Endothelial cell of umbilical vein (primary cell): ENCODE measurements around the gene VWA7. TPM values are rescaled to one million over a fixed set of nuclear protein-coding genes. Genes with fewer than 3 reads are reported as not detected.

Source experiments
- BruUV-seq: library from RNA; stranded (reverse); fragments of 400-500 nt; replicated peaks from 2 replicates; lab custom pipeline; 2021; lab: Mats Ljungman, UMichigan
- CTCF ChIA-PET: fragments of 300-600, 350-600 bp; sonication (Branson Sonifier 250); formaldehyde crosslinking; loops from one replicate; lab custom pipeline; 2021; ENCODE audit warnings: antibody characterized with exemption, inconsistent platforms; lab: Charles Lee
- POLR2A ChIA-PET: fragments of 300-600, 350-600 bp; sonication (Branson Sonifier 250); formaldehyde crosslinking; loops from one replicate; lab custom pipeline; 2021; ENCODE audit warnings: antibody characterized with exemption, inconsistent platforms; lab: Charles Lee
- DNase-seq: peaks from one replicate; pipeline ENCODE4 v3.0.0-alpha.2; 2011; ENCODE audit warnings: low read depth, low spot score
- FAIRE-seq: peaks from 2 replicates; lab custom pipeline; 2011; peaks lifted over from hg19 to GRCh38; lab: Jason Lieb, UNC
- H2AFZ ChIP-seq: 2 replicates; pipeline ENCODE4 v1.6.0; 2012; ENCODE audit warnings: low read depth, low read length, control low read depth, inconsistent platforms
- H3K27ac ChIP-seq: 2 replicates; pipeline ENCODE4 v1.5.1; 2011; ENCODE audit warnings: low read depth, mild to moderate bottlenecking, control low read depth, low read length, moderate library complexity; ENCODE audit not compliant: insufficient read depth
- H3K27me3 ChIP-seq, 2 experiments: 2 replicates each; pipeline versions ENCODE4 v1.6.0 to v1.6.1; 2011; ENCODE audit warnings: low read length in 2 of 2, mixed read lengths in 1 of 2; ENCODE audit not compliant: control insufficient read depth in 2 of 2, insufficient read depth in 2 of 2
- H3K36me3 ChIP-seq, 2 experiments: 2 replicates in 1 of 2; 3 replicates in 1 of 2; pipeline ENCODE4 v1.5.1; 2011; ENCODE audit warnings: low read length in 2 of 2, mild to moderate bottlenecking in 1 of 2, moderate library complexity in 1 of 2; ENCODE audit not compliant: control insufficient read depth in 2 of 2, insufficient read depth in 2 of 2; ENCODE audit errors: extremely low read depth in 1 of 2
- H3K4me1 ChIP-seq: 3 replicates; pipeline ENCODE4 v1.5.1; 2011; ENCODE audit warnings: mild to moderate bottlenecking, low read length; ENCODE audit not compliant: control insufficient read depth, insufficient read depth; ENCODE audit errors: extremely low read depth
- H3K4me2 ChIP-seq: 2 replicates; pipeline ENCODE4 v1.6.1; 2011; ENCODE audit warnings: low read length, control low read depth, mixed read lengths; ENCODE audit not compliant: insufficient read depth
- H3K4me3 ChIP-seq, 3 experiments: fragments of 200-600 bp in 1 of 3; sonication (generic), shearing (Covaris generic) in 1 of 3; replicated peaks in 1 of 3; 2 replicates each; pipeline ENCODE4 v1.5.1; 2011 to 2016; ENCODE audit warnings: control low read depth in 3 of 3, low read length in 3 of 3, mild to moderate bottlenecking in 2 of 3, inconsistent platforms in 1 of 3, low read depth in 1 of 3, moderate library complexity in 1 of 3; ENCODE audit not compliant: insufficient read depth in 1 of 3
- H3K79me2 ChIP-seq: 2 replicates; pipeline ENCODE4 v1.6.0; 2012; ENCODE audit warnings: low read length, inconsistent platforms; ENCODE audit not compliant: control insufficient read depth, insufficient read depth
- H3K9ac ChIP-seq: replicated peaks from 2 replicates; pipeline ENCODE3; 2011; ENCODE audit warnings: low read length, control low read depth; ENCODE audit not compliant: insufficient read depth; ENCODE audit errors: extremely low read depth
- H3K9me1 ChIP-seq: replicated peaks from 3 replicates; pipeline ENCODE4 v1.6.0; 2011; ENCODE audit warnings: mild to moderate bottlenecking, low read length; ENCODE audit not compliant: control insufficient read depth, insufficient read depth; ENCODE audit errors: extremely low read depth
- H3K9me3 ChIP-seq: replicated peaks from 2 replicates; pipeline ENCODE4 v1.5.1; 2012; ENCODE audit warnings: low read length, inconsistent platforms; ENCODE audit not compliant: control insufficient read depth, insufficient read depth
- H4K20me1 ChIP-seq: replicated peaks from 2 replicates; pipeline ENCODE3; 2011; ENCODE audit warnings: mild to moderate bottlenecking, low read length; ENCODE audit not compliant: control insufficient read depth, insufficient read depth; ENCODE audit errors: extremely low read depth
- EZH2 ChIP-seq: IDR thresholded peaks from 2 replicates; pipeline ENCODE4 v1.6.1; 2012; ENCODE audit warnings: borderline replicate concordance, low read depth, mild to moderate bottlenecking, moderate library complexity, low read length, inconsistent platforms; ENCODE audit not compliant: severe bottlenecking
- FOS ChIP-seq: IDR thresholded peaks from 2 replicates; pipeline ENCODE4 v1.6.1; 2011; ENCODE audit warnings: mild to moderate bottlenecking, low read length, moderate library complexity, borderline replicate concordance; ENCODE audit not compliant: insufficient read depth
- JUN ChIP-seq: IDR thresholded peaks from 2 replicates; pipeline ENCODE4 v1.6.1; 2011; ENCODE audit warnings: borderline replicate concordance, low read depth; ENCODE audit not compliant: insufficient read length, insufficient read depth
- MYC ChIP-seq: IDR thresholded peaks from one replicate; pipeline ENCODE4 v1.6.1; 2011; ENCODE audit warnings: mild to moderate bottlenecking, low read depth, low read length
- POLR2A ChIP-seq: IDR thresholded peaks from 2 replicates; pipeline ENCODE4 v1.6.1; 2012; ENCODE audit warnings: low read depth, mild to moderate bottlenecking, control low read depth, low read length
- POLR2AphosphoS5 ChIP-seq: IDR thresholded peaks from 2 replicates; pipeline ENCODE4 v1.6.1; 2012; ENCODE audit warnings: low read depth, mild to moderate bottlenecking, control low read depth, low read length, moderate library complexity; ENCODE audit not compliant: insufficient read depth
- dilution Hi-C: fragments of 300-500 bp; cut with MboI; formaldehyde crosslinking; loops from one replicate; pipeline ENCODE4 v1.15.0; 2019; ENCODE audit warnings: low sequenced_read_pairs; ENCODE audit not compliant: extremely low pct_ligation_motif_present
- intact Hi-C: fragments of 100-400 bp; cut with micrococcal nuclease; formaldehyde crosslinking; loops from one replicate; pipeline ENCODE4 v1.10.0; 2022
- polyA plus RNA-seq, 4 experiments: library from polyadenylated mRNA; depleted of rRNA in 3 of 4; stranded (reverse) in 3 of 4; unstranded in 1 of 4; fragments of >200 nt; gene quantifications; 2 replicates each; pipeline versions ENCODE4 v1.2.1 to v1.2.3, GENCODE V29; 2011 to 2012; ENCODE audit warnings: missing spikeins in 1 of 4
- total RNA-seq: library from RNA; stranded (reverse); gene quantifications from 2 replicates; pipeline ENCODE4 v1.2.3, GENCODE V29; 2021
- TF ChIP-seq, protein P1 (sequence below): IDR thresholded peaks from 2 replicates; pipeline ENCODE4 v1.6.1; 2011; ENCODE audit not compliant: insufficient read depth, insufficient read length
- TF ChIP-seq, protein P2 (sequence below), 2 donors: IDR thresholded peaks; 1 replicate in 1 of 2; 2 replicates in 1 of 2; pipeline ENCODE4 v1.5.1; 2011; ENCODE audit warnings: low read length in 2 of 2, mild to moderate bottlenecking in 2 of 2, moderate library complexity in 2 of 2, control low read depth in 1 of 2, inconsistent platforms in 1 of 2, low read depth in 1 of 2; ENCODE audit not compliant: insufficient read depth in 1 of 2; ENCODE audit errors: extremely low read depth in 1 of 2

The VWA7 gene
- total and polyA plus RNA-seq, 2 donors (not counting 3 experiments of a cell fraction or from before 2014, with no cell fraction given) = 0.11 to 0.51 TPM

DNA sequence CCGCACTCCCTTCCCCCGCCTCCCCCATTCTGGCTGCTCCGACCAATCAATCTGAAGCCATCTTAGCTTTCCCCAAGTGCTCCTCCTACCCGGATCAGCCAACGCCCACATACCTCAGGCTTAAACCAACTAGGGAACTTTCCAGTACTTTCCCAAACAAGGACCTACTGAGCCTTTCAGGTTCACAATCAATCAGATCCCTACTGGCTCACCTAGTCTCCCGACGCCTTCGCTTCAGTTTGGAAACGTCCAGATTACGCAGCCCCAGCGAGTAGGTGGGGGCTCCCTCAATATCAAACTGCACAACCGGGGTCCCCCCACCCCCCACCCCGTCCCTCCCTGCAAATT, 37.5 kb upstream of the VWA7 start:
- Histone ChIP-seq H3K4me3 (peak overlapping the region; percentile 33 to 83 (median 37)), H3K27ac (peak overlapping the region; percentile 65), H3K27me3 (no peaks in the 10 kb centered on the region), H3K4me1 (peaks cover 21% of the 10 kb centered on the region), H3K9me3 (no peaks in the 10 kb centered on the region), H3K4me2 (peak overlapping the region; percentile 54), H3K79me2 (peaks cover 16% of the 10 kb centered on the region), H3K36me3 (no peaks in the 10 kb centered on the region), H4K20me1 (no peaks in the 10 kb centered on the region), H3K9me1 (no peaks in the 10 kb centered on the region), H2AFZ (peak overlapping the region; percentile 14), H3K9ac (peak overlapping the region; percentile 30)
- ChIA-PET CTCF (interaction anchor here (0.6 to 3.3 kb wide), 10 partner anchors 8 to 133 kb away, joined by 3 to 18 read pairs (median 4); partner anchors contain the start of genes HSPA1B, LSM2, LY6G5C and VARS1), POLR2A (interaction anchor here (0.6 to 2.3 kb wide), 13 partner anchors 8 to 156 kb away, joined by 3 to 43 read pairs (median 4); partner anchors contain the start of genes HSPA1B, LSM2, MSH5 and NEU1)
- TF ChIP-seq POLR2A (peak; percentile 18), EZH2 (no peak), POLR2AphosphoS5 (no peak), JUN (no peak), MYC (no peak), FOS (no peak)
- TF ChIP-seq, protein P1, sequence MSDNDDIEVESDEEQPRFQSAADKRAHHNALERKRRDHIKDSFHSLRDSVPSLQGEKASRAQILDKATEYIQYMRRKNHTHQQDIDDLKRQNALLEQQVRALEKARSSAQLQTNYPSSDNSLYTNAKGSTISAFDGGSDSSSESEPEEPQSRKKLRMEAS = no peak
- TF ChIP-seq, protein P2, sequence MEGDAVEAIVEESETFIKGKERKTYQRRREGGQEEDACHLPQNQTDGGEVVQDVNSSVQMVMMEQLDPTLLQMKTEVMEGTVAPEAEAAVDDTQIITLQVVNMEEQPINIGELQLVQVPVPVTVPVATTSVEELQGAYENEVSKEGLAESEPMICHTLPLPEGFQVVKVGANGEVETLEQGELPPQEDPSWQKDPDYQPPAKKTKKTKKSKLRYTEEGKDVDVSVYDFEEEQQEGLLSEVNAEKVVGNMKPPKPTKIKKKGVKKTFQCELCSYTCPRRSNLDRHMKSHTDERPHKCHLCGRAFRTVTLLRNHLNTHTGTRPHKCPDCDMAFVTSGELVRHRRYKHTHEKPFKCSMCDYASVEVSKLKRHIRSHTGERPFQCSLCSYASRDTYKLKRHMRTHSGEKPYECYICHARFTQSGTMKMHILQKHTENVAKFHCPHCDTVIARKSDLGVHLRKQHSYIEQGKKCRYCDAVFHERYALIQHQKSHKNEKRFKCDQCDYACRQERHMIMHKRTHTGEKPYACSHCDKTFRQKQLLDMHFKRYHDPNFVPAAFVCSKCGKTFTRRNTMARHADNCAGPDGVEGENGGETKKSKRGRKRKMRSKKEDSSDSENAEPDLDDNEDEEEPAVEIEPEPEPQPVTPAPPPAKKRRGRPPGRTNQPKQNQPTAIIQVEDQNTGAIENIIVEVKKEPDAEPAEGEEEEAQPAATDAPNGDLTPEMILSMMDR (IDR thresholded peaks at IDR 0.05; ENCODE audit: extremely low read depth in 1 of 2, insufficient read depth in 1 of 2, low read depth in 1 of 2, low read length in 2 of 2) = no peak
- DNase-seq (peak; percentile 96), FAIRE-seq (no peak)
- dilution Hi-C loops (no loop called here), intact Hi-C loops (loop anchor here (2.0 kb wide), 1 partner anchor 20 kb away; the partner anchor contains the start of gene VARS1)
- no TSS peak for BruUV-seq
